ENCODE data around the gene TIMM22. TPM values are rescaled to one million over a fixed set of nuclear protein-coding genes. Genes with fewer than 3 reads are reported as not detected.

TIMM22 gene
- polyA plus RNA-seq, 2 of the 4 experiments (the other 2 are of a cell fraction), result 15.8 to 21.3 TPM

DNA sequence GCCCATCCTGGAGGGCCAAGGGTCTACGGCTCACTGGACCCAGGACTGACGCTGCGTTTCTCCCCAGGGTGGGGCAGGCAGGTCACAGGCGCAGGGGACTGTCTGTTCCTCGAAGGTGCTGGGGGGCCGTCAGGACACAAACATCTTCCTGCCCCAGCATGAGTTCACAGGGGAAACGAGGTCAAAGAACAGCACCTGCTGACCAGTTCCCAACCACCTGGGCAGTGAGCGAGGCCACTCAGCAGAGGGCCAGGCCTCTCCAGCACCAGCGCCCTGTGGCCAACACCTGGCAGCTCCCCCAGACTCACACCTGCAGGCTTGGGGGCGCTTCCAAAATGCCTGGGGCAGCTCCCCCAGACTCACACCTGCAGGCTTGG, 29.7 kb downstream of the TIMM22 start:
- 95% methylated on average over 10 of the region's 10 CpGs for WGBS (ENCODE audit: missing lambda C conversion rate)
- ATAC-seq, result no peak

GRCh38 chr17:1027044-1027443, 30.1 kb downstream of the TIMM22 start:
- TF ChIP-seq E2F6 (IDR thresholded peaks at IDR 0.05; ENCODE audit: borderline replicate concordance, low read depth) (no peak), GATA3 (IDR thresholded peaks at IDR 0.05; ENCODE audit: borderline replicate concordance) (no peak), POLR2A (IDR thresholded peaks at IDR 0.05; ENCODE audit: low read length) (no peak), BHLHE40 (IDR thresholded peaks at IDR 0.05; ENCODE audit: low read depth, low read length) (no peak), TP53 (CRISPR knock-in tag; IDR thresholded peaks at IDR 0.05) (no peak), MAX (IDR thresholded peaks at IDR 0.05) (no peak), CTCF (IDR thresholded peaks at IDR 0.05) (no peak), ATOH8 (CRISPR knock-in tag; IDR thresholded peaks at IDR 0.05; ENCODE audit: low read depth) (no peak)
- TF ChIP-seq, protein P1, sequence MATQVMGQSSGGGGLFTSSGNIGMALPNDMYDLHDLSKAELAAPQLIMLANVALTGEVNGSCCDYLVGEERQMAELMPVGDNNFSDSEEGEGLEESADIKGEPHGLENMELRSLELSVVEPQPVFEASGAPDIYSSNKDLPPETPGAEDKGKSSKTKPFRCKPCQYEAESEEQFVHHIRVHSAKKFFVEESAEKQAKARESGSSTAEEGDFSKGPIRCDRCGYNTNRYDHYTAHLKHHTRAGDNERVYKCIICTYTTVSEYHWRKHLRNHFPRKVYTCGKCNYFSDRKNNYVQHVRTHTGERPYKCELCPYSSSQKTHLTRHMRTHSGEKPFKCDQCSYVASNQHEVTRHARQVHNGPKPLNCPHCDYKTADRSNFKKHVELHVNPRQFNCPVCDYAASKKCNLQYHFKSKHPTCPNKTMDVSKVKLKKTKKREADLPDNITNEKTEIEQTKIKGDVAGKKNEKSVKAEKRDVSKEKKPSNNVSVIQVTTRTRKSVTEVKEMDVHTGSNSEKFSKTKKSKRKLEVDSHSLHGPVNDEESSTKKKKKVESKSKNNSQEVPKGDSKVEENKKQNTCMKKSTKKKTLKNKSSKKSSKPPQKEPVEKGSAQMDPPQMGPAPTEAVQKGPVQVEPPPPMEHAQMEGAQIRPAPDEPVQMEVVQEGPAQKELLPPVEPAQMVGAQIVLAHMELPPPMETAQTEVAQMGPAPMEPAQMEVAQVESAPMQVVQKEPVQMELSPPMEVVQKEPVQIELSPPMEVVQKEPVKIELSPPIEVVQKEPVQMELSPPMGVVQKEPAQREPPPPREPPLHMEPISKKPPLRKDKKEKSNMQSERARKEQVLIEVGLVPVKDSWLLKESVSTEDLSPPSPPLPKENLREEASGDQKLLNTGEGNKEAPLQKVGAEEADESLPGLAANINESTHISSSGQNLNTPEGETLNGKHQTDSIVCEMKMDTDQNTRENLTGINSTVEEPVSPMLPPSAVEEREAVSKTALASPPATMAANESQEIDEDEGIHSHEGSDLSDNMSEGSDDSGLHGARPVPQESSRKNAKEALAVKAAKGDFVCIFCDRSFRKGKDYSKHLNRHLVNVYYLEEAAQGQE (IDR thresholded peaks at IDR 0.05), result no peak
- POLR2A ChIA-PET, result no interaction called here
- DNase-seq (ENCODE audit: low read depth in 1 of 2, low spot score in 1 of 2) (no peak), FAIRE-seq (no peak), ATAC-seq (no peak)
- CTCF ChIA-PET, result interaction anchor here (0.9 to 1.8 kb wide), 7 partner anchors 23 to 160 kb away, joined by 3 to 7 read pairs (median 4); partner anchors contain the start of gene TIMM22
- WGBS (ENCODE audit: missing lambda C conversion rate), result 91% methylated on average over 9 of the region's 9 CpGs
- H3K4me2 ChIP-seq, result no peak overlapping the region
- H3K27ac ChIP-seq, result no peak overlapping the region
- no peaks in the 10 kb centered on the region for H3K9me3 ChIP-seq
- H3K4me1 ChIP-seq, result no peaks in the 10 kb centered on the region
- H3K4me3 ChIP-seq, result no peak overlapping the region

More for the DNA sequence above, 29.7 kb downstream of the TIMM22 start:
- no peaks in the 10 kb centered on the region for H3K4me1 ChIP-seq
- no peak for FAIRE-seq
- H3K27ac ChIP-seq, result no peak overlapping the region
- no peak for DNase-seq (ENCODE audit: low read depth in 1 of 2, low spot score in 1 of 2)
- H3K9me3 ChIP-seq, result no peaks in the 10 kb centered on the region
- H3K4me2 ChIP-seq, result no peak overlapping the region
- no peak overlapping the region for H3K4me3 ChIP-seq
- ChIA-PET CTCF (interaction anchor here (1.2 to 1.5 kb wide), 4 partner anchors 30 to 161 kb away, joined by 3 to 5 read pairs (median 4); partner anchors contain the start of gene TIMM22), POLR2A (no interaction called here)
- TF ChIP-seq ZC3H11A (IDR thresholded peaks at IDR 0.05), result no peak
- TF ChIP-seq, protein P1 (IDR thresholded peaks at IDR 0.05), result no peak
- TF ChIP-seq EP300 (IDR thresholded peaks at IDR 0.05), result no peak
- no peak for TF ChIP-seq NR3C1 (IDR thresholded peaks at IDR 0.05)
- TF ChIP-seq HOXA7 (CRISPR knock-in tag; IDR thresholded peaks at IDR 0.05), result no peak
- no peak for TF ChIP-seq RARB (CRISPR knock-in tag; IDR thresholded peaks at IDR 0.05)
- TF ChIP-seq RFX5 (IDR thresholded peaks at IDR 0.05), result no peak
- TF ChIP-seq PBX3 (IDR thresholded peaks at IDR 0.05), result no peak
- TF ChIP-seq HOXB5 (CRISPR knock-in tag; IDR thresholded peaks at IDR 0.05), result no peak
- TF ChIP-seq NFE2L2 (conservative IDR thresholded peaks at IDR 0.05; ENCODE audit: low read length), result no peak
- no peak for TF ChIP-seq BHLHE40 (IDR thresholded peaks at IDR 0.05; ENCODE audit: low read depth, low read length)
- TF ChIP-seq CEBPB (IDR thresholded peaks at IDR 0.05), result no peak
- TF ChIP-seq NPAS2 (CRISPR knock-in tag; IDR thresholded peaks at IDR 0.05; ENCODE audit: borderline replicate concordance), result no peak
- TF ChIP-seq JUN (IDR thresholded peaks at IDR 0.05), result no peak
- no peak for TF ChIP-seq EHF (CRISPR knock-in tag; IDR thresholded peaks at IDR 0.05)
